Testis (tissue), 2 donors: ENCODE results near the gene C19orf67.

Experiments
- POLR2A ChIP-seq: fragments of 450-650 bp; IDR thresholded peaks from one replicate; pipeline ENCODE4 v1.6.1; 2017; ENCODE audit warnings: antibody characterized with exemption, mild to moderate bottlenecking, moderate library complexity
- TF ChIP-seq, protein P1 (sequence below), 3 experiments: fragments of 450-650 bp in 2 of 3; fragments of 200-600 bp in 1 of 3; sonication (generic) in 1 of 3; IDR thresholded peaks; one replicate each; pipeline ENCODE4 v1.5.1; 2016 to 2019; ENCODE audit warnings: antibody characterized with exemption in 3 of 3, mild to moderate bottlenecking in 2 of 3, moderate library complexity in 1 of 3

DNA sequence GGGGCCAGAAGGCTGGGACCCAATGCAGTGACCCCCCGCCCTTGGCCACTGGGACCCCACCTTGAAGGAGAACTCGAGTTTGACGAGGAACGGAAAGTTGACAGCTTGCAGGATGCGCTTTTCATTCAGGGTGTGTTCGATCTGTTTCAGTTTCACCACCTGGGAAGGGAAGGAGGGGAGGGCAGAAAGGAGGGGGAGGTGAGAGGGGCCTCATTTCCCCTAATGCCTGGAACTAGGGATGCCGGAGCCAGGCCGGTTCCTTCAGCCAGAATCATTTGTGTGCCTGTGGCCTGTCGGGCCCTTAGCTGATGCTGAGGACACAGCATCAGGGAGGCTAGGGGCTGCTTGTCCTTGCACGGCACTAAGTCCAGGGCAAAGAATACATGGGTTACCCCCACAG, 17.2 kb upstream of the C19orf67 start:
- TF ChIP-seq POLR2A = no peak
- TF ChIP-seq, protein P1, sequence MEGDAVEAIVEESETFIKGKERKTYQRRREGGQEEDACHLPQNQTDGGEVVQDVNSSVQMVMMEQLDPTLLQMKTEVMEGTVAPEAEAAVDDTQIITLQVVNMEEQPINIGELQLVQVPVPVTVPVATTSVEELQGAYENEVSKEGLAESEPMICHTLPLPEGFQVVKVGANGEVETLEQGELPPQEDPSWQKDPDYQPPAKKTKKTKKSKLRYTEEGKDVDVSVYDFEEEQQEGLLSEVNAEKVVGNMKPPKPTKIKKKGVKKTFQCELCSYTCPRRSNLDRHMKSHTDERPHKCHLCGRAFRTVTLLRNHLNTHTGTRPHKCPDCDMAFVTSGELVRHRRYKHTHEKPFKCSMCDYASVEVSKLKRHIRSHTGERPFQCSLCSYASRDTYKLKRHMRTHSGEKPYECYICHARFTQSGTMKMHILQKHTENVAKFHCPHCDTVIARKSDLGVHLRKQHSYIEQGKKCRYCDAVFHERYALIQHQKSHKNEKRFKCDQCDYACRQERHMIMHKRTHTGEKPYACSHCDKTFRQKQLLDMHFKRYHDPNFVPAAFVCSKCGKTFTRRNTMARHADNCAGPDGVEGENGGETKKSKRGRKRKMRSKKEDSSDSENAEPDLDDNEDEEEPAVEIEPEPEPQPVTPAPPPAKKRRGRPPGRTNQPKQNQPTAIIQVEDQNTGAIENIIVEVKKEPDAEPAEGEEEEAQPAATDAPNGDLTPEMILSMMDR (IDR thresholded peaks at IDR 0.05) = no peak
